HT1080 (cell line): ENCODE results near the gene GPBP1L1. TPM values are rescaled to one million over a fixed set of nuclear protein-coding genes. Genes with fewer than 3 reads are reported as not detected.
"Not testable (repeated sequence)": the region's sequence is repeated elsewhere in the genome, so short reads cannot be mapped to it uniquely, and the experiment has no call there.

Source experiments
- DNase-seq: peaks from one replicate; pipeline ENCODE4 v3.0.0-alpha.2; 2015; ENCODE audit warnings: low read depth
- small RNA-seq: library from RNA; depleted of rRNA; stranded (forward); fragments of <200 nt; gene quantifications from one replicate; pipeline ENCODE3, GENCODE V24; 2014
- total RNA-seq: library from RNA; depleted of rRNA; stranded (reverse); fragments of >200 nt; shearing (Covaris generic); gene quantifications from 2 replicates; pipeline ENCODE4 v1.2.3, GENCODE V29; 2014; rRNA removed

Gene GPBP1L1
- total RNA-seq, 1 experiment from 2014 or later: 92.7 TPM

DNA sequence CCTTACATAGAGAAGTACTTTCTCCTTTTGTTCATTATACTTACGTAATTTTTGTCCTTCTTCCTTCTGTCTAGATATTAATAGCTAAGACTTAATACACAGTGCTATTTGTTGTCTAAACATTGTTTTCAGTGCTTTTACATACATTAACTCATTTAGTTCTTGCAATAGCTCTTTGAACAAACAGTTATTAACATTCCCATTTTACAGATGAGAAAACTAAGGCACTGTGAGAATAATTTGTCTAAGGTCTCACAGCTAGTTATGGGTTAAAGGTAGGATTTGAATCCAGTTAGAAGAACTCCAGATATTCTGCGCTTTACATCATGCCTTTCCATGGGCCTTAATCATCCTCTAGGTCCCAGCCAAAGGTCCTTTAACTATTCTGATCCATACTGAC lies 82.1 kb downstream of the GPBP1L1 start:
- no peak for DNase-seq

DNA sequence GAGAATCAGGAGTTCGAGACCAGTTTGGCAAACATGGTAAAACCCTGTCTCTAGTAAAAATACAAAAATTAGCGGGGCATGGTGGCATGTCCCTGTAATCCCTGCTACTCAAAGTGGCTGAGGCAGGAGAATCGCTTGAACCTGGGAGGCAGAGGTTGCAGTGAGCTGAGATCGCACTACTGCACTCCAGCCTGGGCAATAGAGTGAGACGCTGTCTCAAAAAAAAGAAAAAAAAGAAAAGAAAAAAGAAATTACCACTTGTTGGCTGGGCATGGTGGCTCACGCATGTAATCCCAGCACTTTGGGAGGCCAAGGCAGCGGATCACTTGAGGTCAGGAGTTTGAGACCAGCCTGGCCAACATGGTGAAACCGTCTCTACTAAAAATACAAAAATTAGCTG lies 89.6 kb downstream of the GPBP1L1 start:
- not testable (repeated sequence) for DNase-seq

DNA sequence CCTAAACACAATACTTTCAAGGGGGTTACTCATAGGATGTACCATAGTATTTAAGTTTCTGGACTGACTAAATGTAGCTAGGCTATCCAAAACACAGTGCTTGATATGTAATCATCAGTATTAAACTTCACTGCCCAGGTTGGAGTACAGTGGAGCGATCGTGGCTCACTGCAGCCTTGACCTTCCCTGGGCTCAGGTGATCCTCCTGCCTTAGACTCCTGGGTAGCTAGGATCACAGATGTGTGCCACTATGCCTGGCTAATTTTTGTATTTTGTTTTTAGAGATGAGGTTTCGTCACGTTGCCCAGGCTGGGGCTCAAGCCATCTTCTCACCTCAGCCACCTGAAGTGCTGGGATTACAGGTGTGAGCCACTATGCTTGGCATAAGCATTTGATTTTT lies 91.9 kb downstream of the GPBP1L1 start:
- DNase-seq: no peak

DNA sequence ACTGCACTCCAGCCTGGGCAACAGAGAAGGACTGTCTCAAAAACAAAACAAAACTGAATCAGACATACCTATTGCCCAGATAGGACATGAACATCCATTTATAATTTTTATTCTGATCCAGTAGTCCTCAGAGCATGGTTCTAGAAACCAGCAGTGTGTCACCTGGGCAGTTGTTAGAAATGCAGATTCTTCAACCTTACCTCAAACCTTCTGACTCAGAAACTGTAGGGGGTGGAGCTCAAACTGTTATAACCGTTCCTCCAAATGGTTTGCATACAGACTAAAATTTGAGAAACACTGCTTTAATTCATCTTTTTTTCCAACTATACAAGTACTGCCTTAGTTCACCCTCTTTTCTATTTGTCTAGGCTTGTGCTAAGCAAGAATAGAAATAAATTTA lies 96.5 kb downstream of the GPBP1L1 start:
- no peak for DNase-seq

DNA sequence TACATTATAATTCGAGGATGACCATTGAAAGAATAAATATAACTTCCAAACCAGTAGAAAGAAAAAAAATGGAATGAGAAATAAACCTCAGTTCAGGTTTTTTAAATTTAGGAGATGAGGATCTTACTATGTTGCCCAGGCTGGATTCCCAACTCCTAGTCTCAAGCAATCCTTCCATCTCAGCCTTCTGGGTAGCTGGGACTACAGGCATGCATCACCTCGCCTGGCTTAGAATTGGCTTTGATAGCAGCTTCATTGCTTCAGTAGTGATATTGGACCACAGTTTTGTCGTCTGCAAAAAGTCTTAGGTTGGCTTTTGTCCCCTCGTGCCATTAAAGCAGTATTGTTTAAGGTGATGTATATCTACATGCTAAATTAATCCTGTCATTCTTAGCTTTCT lies 99.6 kb downstream of the GPBP1L1 start:
- no peak for DNase-seq

DNA sequence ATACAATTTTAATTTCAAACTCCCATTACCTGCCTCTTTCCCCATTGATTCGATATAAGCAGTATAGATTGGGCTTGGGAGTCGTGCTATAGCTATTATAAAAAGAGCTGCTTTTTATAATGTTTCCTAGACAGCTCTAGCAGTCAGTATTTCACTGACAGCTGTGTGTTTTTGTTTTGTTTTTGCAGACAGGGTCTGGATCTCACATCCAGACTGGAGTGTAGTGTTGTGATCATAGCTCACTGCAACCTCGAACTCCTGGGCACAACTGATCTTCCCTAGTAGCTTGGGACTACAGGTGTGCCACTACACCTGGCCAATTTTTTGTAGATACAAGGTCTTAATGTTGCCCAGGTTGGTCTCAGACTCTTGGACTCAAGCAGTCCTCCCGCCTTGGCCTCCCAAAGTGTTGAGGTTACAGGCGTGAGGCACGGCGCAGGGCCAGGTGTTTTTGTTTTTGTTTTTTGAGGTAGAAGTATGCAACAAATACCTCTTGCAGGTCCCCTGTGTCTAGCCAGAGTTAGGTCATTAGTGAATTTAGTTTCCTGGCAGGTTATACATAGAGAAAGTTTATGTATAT lies 100.7 kb downstream of the GPBP1L1 start:
- DNase-seq: no peak

DNA sequence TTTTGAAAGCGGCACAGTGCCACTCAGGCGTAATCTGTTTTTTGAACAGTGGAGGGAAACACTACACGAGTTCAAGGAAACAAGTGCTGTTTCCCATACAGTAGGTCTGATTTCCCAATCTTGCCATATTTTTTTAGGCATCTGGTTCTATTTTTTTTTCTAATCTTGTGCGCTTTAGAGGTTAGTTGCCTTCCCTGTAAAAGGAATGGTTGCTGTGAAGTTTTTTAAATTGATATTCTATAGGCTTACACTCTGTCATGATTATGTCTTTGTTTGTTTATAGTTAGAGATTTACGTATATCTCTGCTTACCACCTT lies 101.3 kb downstream of the GPBP1L1 start:
- DNase-seq: no peak

DNA sequence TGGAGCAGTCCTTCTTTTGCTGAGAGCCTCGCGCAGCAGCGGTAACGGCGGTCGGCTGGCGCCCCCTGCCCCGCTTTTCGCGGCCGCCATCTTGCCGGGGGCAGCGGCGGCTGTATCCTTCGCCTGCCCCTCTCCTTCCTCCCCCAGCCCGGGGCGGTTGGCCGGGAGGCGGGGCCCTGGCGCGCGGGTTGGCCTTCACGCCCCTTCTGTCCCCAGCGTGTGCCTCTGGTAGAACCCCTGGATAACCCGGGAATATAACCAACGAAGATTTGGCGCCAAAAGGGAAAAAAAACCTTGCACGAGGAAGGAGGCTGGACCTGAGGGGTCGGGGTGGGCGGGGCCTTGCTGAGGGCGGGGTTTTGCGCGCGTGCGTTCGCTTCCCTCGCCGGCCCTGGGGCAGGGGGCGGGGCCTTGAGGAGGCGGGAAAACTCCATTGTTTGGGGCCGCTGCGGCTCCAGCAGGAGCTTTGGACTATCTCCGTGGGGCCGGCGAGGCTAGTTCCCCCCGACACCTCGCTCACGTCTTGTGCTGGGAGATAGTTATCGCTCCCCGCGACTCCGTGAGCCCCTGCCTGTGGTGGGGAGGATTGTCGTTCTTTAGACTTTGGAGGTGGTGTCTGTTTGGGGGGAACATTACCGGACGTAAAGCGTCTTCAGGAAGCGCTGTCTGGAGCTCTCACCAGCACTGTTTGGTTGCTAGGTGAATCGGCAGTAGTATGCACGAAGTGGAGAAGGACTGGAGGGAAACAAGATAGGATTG lies 101.8 kb downstream of the GPBP1L1 start:
- DNase-seq: peak; percentile 77

DNA sequence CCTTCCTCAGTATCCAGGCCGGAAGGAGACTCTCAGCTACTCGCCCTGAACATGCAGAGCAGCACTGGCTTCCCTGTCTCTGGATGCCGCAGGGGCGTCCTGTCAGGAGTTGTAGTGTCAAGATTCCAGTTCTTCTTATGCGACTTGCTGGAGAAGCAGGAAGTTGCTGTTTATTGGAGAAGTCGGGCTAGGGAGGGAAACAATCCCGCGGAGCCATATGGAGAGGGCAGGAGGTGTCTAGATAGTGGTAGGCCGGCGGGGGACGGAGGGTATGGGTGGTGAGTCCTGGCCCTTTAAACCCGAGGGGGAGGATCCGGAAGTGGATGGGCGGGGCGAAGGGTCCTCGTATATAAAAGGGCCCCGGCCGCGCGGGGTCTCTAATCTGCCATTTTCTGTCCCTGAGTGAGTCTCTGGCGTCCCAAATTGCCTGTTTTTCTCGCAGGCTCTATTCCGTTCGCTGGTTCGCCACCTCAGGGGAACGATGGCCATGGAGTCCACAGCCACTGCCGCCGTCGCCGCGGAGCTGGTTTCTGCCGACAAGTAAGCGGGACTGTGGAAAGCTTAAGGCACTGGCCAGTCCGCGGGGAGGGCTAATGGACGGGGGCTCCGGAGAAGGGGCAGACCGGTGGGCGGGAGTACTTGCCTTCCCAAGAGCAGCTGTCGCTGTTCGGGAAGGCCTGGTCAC lies 102.5 kb downstream of the GPBP1L1 start, which contains the start of gene NASP:
TSS of gene NASP (plus strand) at position 376 of the 685 bp plus-strand sequence. CDS start at position 482, 106 bp downstream.
- peak; percentile 86 for DNase-seq

DNA sequence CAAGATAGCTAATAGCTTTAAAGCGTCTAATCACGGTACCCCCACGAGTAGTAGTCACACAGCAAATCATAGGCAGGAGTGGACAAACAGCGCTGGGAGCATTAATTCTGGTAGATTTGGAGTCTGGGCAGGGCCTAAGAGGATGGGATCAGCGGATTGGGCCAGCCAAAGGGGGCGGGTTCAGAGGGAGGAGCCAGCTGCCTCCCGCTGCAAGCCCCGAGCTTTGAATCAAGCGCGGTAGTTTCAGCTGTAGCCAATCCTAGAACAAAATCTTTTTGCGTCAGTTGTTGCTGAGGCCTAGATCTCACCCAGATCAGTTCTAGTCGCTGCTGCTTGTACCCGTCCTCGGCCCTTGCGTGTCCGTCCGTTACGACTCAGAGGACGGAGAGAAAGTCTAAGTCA lies 103.1 kb downstream of the GPBP1L1 start:
- DNase-seq: peak; percentile 96

Small RNA genes within 50 kb of the gene (small RNA-seq; reads per million reads assigned to genes)
- gene AL355480.1 (not detected), gene AL355480.2 (not detected), gene AL355480.3 (not detected), gene AL355480.4 (not detected)

Other genes starting within 250 kb of the GPBP1L1 start
- gene TESK2, start 195.4 kb downstream of the GPBP1L1 start, total RNA-seq: 0.71 and 0.73 TPM in 2 replicates
- gene CCDC163, start 186.5 kb downstream of the GPBP1L1 start, total RNA-seq: 1.4 and 2.3 TPM in 2 replicates
- 8.5 and 20.0 TPM in 2 replicates for gene MMACHC, start 186.2 kb downstream of the GPBP1L1 start, total RNA-seq
- gene PRDX1, start 164.6 kb downstream of the GPBP1L1 start, total RNA-seq: 997 and 1,092 TPM in 2 replicates
- 99.5 and 106 TPM in 2 replicates for gene AKR1A1, start 135.7 kb downstream of the GPBP1L1 start, total RNA-seq
- 129 and 138 TPM in 2 replicates for gene NASP, start 102.5 kb downstream of the GPBP1L1 start, total RNA-seq
- 0.56 and 0.94 TPM in 2 replicates for gene CCDC17, start 62.5 kb downstream of the GPBP1L1 start, total RNA-seq
- gene TMEM69, start 1.6 kb upstream of the GPBP1L1 start, total RNA-seq: 47.5 and 66.8 TPM in 2 replicates
- 4.8 and 6.3 TPM in 2 replicates for gene IPP, start 64.1 kb upstream of the GPBP1L1 start, total RNA-seq
- 19.3 and 21.3 TPM in 2 replicates for gene MAST2, start 117.1 kb upstream of the GPBP1L1 start, total RNA-seq